K562 treated with DMSO at 1 percent for 4 hours (cell line): ENCODE measurements around the gene SNX22. TPM values are rescaled to one million over a fixed set of nuclear protein-coding genes. Genes with fewer than 3 reads are reported as not detected.

Source experiments
- total RNA-seq: library from RNA; unstranded; fragments of 300-600 nt; gene quantifications from 2 replicates; pipeline ENCODE4 v1.2.3, GENCODE V29; 2022; ENCODE audit not compliant: insufficient read depth

SNX22 gene
- total RNA-seq, result 0.80 and 0.98 TPM in 2 replicates

GRCh38 chr15:64151727-64152506 lies at the start of gene SNX22:
TSS of gene SNX22 (plus strand) at chr15:64151731. CDS start at chr15:64151776, 45 bp downstream.

DNA sequence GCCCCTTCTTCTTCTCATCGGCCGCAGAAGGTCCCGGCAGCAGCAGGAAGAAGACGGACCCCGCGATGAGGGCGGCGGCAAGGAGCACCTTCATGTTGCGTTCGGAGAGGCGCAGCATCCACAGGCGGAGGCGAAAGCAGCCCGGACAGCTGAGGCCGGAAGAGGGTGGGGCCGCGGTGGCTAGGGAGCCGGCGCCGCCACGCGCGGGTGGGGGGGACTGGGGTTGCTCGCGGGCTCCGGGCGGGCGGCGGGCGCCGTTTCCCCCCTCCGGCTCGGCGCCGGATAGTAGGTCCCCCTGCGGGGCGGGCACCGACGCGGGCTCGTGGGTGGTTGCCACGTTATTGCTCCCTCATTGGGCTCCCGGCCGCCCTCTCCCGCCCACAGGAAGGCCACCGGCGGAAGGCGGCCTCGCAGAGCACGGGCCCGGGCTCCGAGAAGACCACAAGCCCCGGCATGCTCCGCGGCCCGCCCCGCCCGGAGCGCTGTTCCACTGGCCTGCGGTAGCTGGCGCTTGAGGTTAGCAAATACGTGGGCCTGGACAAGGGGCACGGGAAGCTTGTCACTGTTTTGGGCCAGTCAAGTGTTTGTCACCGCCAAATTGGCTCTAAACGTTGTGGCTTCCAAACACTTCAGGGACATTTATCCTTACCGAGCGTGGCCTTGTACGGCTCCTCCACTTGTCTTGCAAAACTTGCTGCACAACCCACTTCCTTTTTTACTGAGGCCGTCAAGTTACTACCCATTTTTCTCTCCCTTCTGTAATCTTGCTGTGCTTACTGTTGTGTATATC lies 11.5 kb downstream of the SNX22 start, which contains the start of gene PPIB:
PPIB (minus strand) TSS at position 154 of the 790 bp plus-strand sequence; CDS start at position 118, 36 bp downstream.

Other genes with a start within 250 kb of the SNX22 start
- 3.7 and 6.5 TPM in 2 replicates for gene DAPK2, start 105.2 kb upstream of the SNX22 start, total RNA-seq
- gene CIAO2A, start 57.9 kb upstream of the SNX22 start, total RNA-seq, result 115 and 142 TPM in 2 replicates
- gene SNX1, start 55.7 kb upstream of the SNX22 start, total RNA-seq, result 45.4 and 74.6 TPM in 2 replicates
- gene PPIB, start 11.3 kb downstream of the SNX22 start, total RNA-seq, result 507 and 567 TPM in 2 replicates
- 6.3 and 6.9 TPM in 2 replicates for gene CSNK1G1, start 204.4 kb downstream of the SNX22 start, total RNA-seq
- gene PCLAF, start 229.7 kb downstream of the SNX22 start, total RNA-seq, result 54.4 and 88.0 TPM in 2 replicates
- 15.4 and 17.1 TPM in 2 replicates for gene TRIP4, start 236.1 kb downstream of the SNX22 start, total RNA-seq